Endodermal cell (in vitro differentiated cells): ENCODE results near the gene FMO3. TPM values are rescaled to one million over a fixed set of nuclear protein-coding genes. Genes with fewer than 3 reads are reported as not detected.

ENCODE experiments used
- DNase-seq: peaks from one replicate; pipeline ENCODE4 v3.0.0-alpha.2; 2017
- H3K27ac ChIP-seq: 2 replicates; pipeline ENCODE4 v1.5.1; 2013; ENCODE audit warnings: mild to moderate bottlenecking, low read depth, low read length, moderate library complexity
- H3K27me3 ChIP-seq: 2 replicates; pipeline ENCODE4 v1.6.1; 2013; ENCODE audit warnings: mild to moderate bottlenecking, low read length, moderate library complexity; ENCODE audit not compliant: insufficient read depth, control insufficient read depth, poor library complexity, severe bottlenecking
- H3K36me3 ChIP-seq: 2 replicates; pipeline ENCODE4 v1.7.0; 2013; ENCODE audit warnings: mild to moderate bottlenecking, low read length, moderate library complexity; ENCODE audit not compliant: control insufficient read depth, insufficient read depth
- H3K4me1 ChIP-seq: one replicate; pipeline ENCODE4 v1.7.0; 2013; ENCODE audit warnings: low read length; ENCODE audit not compliant: control insufficient read depth, insufficient read depth
- H3K4me3 ChIP-seq: 2 replicates; pipeline ENCODE4 v1.5.1; 2013; ENCODE audit warnings: mild to moderate bottlenecking, low read length, moderate library complexity
- H3K9ac ChIP-seq: 2 replicates; pipeline ENCODE4 v1.6.1; 2013; ENCODE audit warnings: mild to moderate bottlenecking, low read length, moderate library complexity; ENCODE audit not compliant: poor library complexity, severe bottlenecking; ENCODE audit errors: extremely low read depth
- H3K9me3 ChIP-seq: 2 replicates; pipeline ENCODE4 v1.6.1; 2013; ENCODE audit warnings: mild to moderate bottlenecking, low read length, moderate library complexity; ENCODE audit not compliant: control insufficient read depth
- H3K27ac Mint-ChIP-seq: 2 replicates; pipeline ENCODE4 v1.8.0; 2020; ENCODE audit warnings: mixed read lengths
- H3K27me3 Mint-ChIP-seq: 2 replicates; pipeline ENCODE4 v1.8.0; 2021; ENCODE audit warnings: mild to moderate bottlenecking, mixed read lengths; ENCODE audit not compliant: insufficient read depth
- H3K36me3 Mint-ChIP-seq: 2 replicates; pipeline ENCODE4 v1.8.0; 2020; ENCODE audit warnings: low read depth, mixed read lengths
- H3K4me1 Mint-ChIP-seq: 2 replicates; pipeline ENCODE4 v1.8.0; 2020; ENCODE audit warnings: mixed read lengths
- H3K4me3 Mint-ChIP-seq: 2 replicates; pipeline ENCODE4 v1.8.0; 2020; ENCODE audit warnings: mild to moderate bottlenecking, moderate library complexity, mixed read lengths
- H3K9me3 Mint-ChIP-seq: 2 replicates; pipeline ENCODE4 v1.8.0; 2020; ENCODE audit warnings: mild to moderate bottlenecking, mixed read lengths
- WGBS, 2 experiments: methylation state at CpG; one replicate each; pipeline versions ENCODE4 v1.1.5 to v1.1.7; 2013; ENCODE audit warnings: missing lambda C conversion rate in 2 of 2, mixed read lengths in 1 of 2; ENCODE audit not compliant: insufficient coverage in 1 of 2, insufficient read length in 1 of 2; 5-methylcytosine and 5-hydroxymethylcytosine counted together
- total RNA-seq, 2 donors: library from RNA; stranded (reverse); fragmentation: NEBNext Ultra II Directional in 1 of 2; extraction: Animal tissue kit (Norgen Biotek cat#: 25700) in 1 of 2; gene quantifications; 2 replicates in 1 of 2; 3 replicates in 1 of 2; pipeline ENCODE4 v1.2.1, GENCODE V29; 2021
- TF ChIP-seq, protein P1 (sequence below): fragments of 200-600 bp; sonication (generic); conservative IDR thresholded peaks from 2 replicates; pipeline ENCODE4 v1.5.0; 2021; ENCODE audit warnings: antibody characterized with exemption, mild to moderate bottlenecking

Gene FMO3
- total RNA-seq, 2 donors from 2014 or later = not detected

DNA sequence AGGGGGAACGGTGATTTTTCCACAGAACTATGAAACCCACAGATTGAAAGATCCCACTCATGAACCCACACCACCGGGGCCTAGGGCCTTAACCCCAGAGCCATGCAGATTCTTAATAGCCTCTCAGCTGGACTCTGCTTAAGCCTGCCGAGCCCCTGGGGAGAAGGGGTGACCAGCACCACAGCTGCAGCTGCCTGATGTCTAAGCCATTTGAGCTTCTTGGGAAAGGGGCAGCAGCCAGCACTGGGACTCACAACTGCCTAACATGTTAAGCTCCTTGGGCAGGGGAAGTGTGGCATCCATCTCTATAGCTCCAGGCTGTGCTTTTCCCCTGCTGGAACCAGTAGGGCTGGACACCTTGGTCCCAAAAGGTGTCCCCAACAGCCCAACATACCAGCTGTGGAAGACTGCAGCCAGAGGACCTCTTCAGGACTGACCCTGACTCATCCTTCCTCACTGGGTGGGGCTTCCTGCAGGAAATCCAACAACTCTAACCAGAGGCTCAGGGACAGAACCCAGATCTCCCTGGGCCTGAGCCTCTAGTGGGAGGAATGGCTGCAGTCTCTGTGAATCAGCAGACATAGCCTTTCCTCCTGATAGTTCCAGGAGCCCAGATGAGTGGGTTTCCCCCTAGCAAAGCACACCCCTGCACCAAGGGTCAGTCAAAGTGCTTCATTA lies 34.6 kb upstream of the FMO3 start:
- Mint-ChIP-seq H3K27me3 (no peaks in the 10 kb centered on the region), H3K4me1 (no peaks in the 10 kb centered on the region), H3K36me3 (no peaks in the 10 kb centered on the region), H3K4me3 (no peak overlapping the region), H3K27ac (no peak overlapping the region), H3K9me3 (no peaks in the 10 kb centered on the region)
- Histone ChIP-seq H3K4me3 (no peak overlapping the region), H3K27ac (no peak overlapping the region), H3K36me3 (no peaks in the 10 kb centered on the region), H3K27me3 (no peaks in the 10 kb centered on the region), H3K4me1 (no peaks in the 10 kb centered on the region), H3K9me3 (no peaks in the 10 kb centered on the region), H3K9ac (no peak overlapping the region)
- WGBS, 2 experiments = 80 to 87% methylated on average over 1 to 3 of the region's 3 CpGs
- DNase-seq = no peak
- TF ChIP-seq, protein P1, sequence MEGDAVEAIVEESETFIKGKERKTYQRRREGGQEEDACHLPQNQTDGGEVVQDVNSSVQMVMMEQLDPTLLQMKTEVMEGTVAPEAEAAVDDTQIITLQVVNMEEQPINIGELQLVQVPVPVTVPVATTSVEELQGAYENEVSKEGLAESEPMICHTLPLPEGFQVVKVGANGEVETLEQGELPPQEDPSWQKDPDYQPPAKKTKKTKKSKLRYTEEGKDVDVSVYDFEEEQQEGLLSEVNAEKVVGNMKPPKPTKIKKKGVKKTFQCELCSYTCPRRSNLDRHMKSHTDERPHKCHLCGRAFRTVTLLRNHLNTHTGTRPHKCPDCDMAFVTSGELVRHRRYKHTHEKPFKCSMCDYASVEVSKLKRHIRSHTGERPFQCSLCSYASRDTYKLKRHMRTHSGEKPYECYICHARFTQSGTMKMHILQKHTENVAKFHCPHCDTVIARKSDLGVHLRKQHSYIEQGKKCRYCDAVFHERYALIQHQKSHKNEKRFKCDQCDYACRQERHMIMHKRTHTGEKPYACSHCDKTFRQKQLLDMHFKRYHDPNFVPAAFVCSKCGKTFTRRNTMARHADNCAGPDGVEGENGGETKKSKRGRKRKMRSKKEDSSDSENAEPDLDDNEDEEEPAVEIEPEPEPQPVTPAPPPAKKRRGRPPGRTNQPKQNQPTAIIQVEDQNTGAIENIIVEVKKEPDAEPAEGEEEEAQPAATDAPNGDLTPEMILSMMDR = no peak

DNA sequence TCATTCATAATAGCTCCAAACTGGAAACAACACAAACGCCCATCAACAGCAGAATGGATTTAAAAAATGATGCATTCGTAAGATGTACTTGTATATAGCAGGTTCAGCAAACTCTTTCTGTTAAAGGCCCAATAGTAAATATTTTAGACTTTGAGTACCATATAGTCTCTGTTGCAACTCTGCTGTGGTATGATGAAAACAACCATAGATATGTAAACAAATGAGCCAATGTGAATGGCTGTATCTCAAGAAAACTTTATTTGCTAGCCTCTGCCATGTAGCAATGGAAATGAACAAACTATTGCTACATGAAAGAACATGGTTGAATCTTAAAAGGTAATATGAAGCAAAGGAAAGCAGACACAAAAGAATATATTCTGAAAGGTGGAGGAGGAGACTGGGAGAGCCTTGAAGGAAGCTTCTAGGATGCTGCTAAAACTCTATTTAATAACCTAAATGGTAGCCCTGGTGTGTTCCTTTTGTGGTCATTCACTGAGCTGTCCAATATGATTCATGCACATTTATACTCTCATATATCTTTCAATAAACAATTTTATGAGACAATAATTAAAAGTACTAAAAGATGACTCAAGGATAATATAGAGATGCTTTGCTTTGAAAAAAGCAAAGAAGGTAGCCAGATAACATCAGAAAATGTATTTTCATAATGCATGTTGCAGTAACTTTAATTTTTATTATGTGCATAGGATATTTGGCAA lies 29.1 kb upstream of the FMO3 start:
- TF ChIP-seq, protein P1 = no peak
- Mint-ChIP-seq H3K4me1 (no peaks in the 10 kb centered on the region), H3K36me3 (no peaks in the 10 kb centered on the region)

DNA sequence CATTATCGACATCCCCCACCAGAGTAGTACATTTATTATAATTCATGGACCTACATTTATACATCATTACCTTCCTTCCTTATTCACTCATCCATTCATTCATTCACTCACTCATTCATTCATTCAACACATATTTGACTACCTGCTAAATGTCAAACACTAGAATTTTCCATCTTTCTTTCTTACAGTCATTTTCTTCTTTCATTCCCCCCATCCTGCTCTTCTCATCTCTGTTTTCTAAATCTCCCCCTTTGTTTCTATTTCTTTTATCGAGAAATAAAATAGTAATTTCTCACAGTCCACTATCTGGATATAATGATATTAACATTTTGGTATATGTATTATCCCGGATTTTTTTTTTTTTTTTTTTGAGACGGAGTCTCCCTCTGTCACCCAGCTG lies 27.8 kb upstream of the FMO3 start:
- TF ChIP-seq, protein P1 = no peak

More for the DNA sequence above, 29.1 kb upstream of the FMO3 start:
- no peak overlapping the region for H3K9ac ChIP-seq
- no peak overlapping the region for H3K4me3 ChIP-seq
- no peak for DNase-seq
- no peaks in the 10 kb centered on the region for H3K36me3 ChIP-seq
- H3K27ac ChIP-seq = no peak overlapping the region
- no peaks in the 10 kb centered on the region for H3K4me1 ChIP-seq
- no peak overlapping the region for H3K27ac Mint-ChIP-seq
- no peak overlapping the region for H3K4me3 Mint-ChIP-seq
- 84% methylated on average over 2 of the region's 2 CpGs; no CpG with 5 or more reads in 1 of the 2 experiments for WGBS, 2 experiments
- no peaks in the 10 kb centered on the region for H3K9me3 ChIP-seq
- H3K27me3 ChIP-seq = no peaks in the 10 kb centered on the region
- no peaks in the 10 kb centered on the region for H3K9me3 Mint-ChIP-seq
- H3K27me3 Mint-ChIP-seq = no peaks in the 10 kb centered on the region

More for the DNA sequence above, 27.8 kb upstream of the FMO3 start:
- Mint-ChIP-seq H3K9me3 (no peaks in the 10 kb centered on the region), H3K36me3 (no peaks in the 10 kb centered on the region), H3K4me1 (no peaks in the 10 kb centered on the region), H3K27me3 (no peaks in the 10 kb centered on the region), H3K4me3 (no peak overlapping the region), H3K27ac (no peak overlapping the region)
- Histone ChIP-seq H3K4me3 (no peak overlapping the region), H3K9me3 (no peaks in the 10 kb centered on the region), H3K9ac (no peak overlapping the region), H3K27ac (no peak overlapping the region), H3K27me3 (no peaks in the 10 kb centered on the region), H3K4me1 (no peaks in the 10 kb centered on the region), H3K36me3 (no peaks in the 10 kb centered on the region)
- DNase-seq = no peak
- WGBS, 2 experiments = 88 to 92% methylated on average over 1 to 3 of the region's 4 CpGs
